WTC11 (cell line): ENCODE data around the gene SIN3B. TPM values are rescaled to one million over a fixed set of nuclear protein-coding genes. Genes with fewer than 3 reads are reported as not detected.
A peak's percentile ranks its signal among the peaks of the same experiment; 100 is the strongest.

Source experiments
- ATAC-seq: fragments of 200-7000 bp; cut with Tn5 transposase; 2 replicates; pipeline ENCODE4 v1.10.0; 2021; ENCODE audit warnings: mild to moderate bottlenecking, moderate library complexity
- CTCF ChIA-PET: fragments of 300-600 bp; sonication (Branson Sonifier 250); formaldehyde crosslinking; loops from one replicate; lab custom pipeline; 2021; ENCODE audit warnings: antibody characterized with exemption; lab: Charles Lee
- POLR2A ChIA-PET: fragments of 350-600 bp; sonication (Branson Sonifier 250); formaldehyde crosslinking; loops from one replicate; lab custom pipeline; 2021; ENCODE audit warnings: antibody characterized with exemption; lab: Charles Lee
- DNase-seq: peaks from one replicate; pipeline ENCODE4 v3.0.0; 2021; ENCODE audit warnings: low spot score
- H3K27ac Mint-ChIP-seq: 2 replicates; pipeline ENCODE4 v1.8.0; 2021; ENCODE audit warnings: mixed read lengths
- H3K27me3 Mint-ChIP-seq: 2 replicates; pipeline ENCODE4 v1.8.0; 2021; ENCODE audit warnings: low read depth, mild to moderate bottlenecking, moderate library complexity, mixed read lengths
- H3K36me3 Mint-ChIP-seq: 2 replicates; pipeline ENCODE4 v1.8.0; 2021; ENCODE audit warnings: mixed read lengths
- H3K4me1 Mint-ChIP-seq: 2 replicates; pipeline ENCODE4 v1.8.0; 2022; ENCODE audit warnings: mixed read lengths
- H3K4me3 Mint-ChIP-seq: 2 replicates; pipeline ENCODE4 v1.8.0; 2021; ENCODE audit warnings: mild to moderate bottlenecking, moderate library complexity, mixed read lengths
- H3K9me3 Mint-ChIP-seq: 2 replicates; pipeline ENCODE4 v1.8.0; 2021; ENCODE audit warnings: mixed read lengths
- AFF4 ChIP-seq: sonication (generic); formaldehyde crosslinking; IDR thresholded peaks from 2 replicates; pipeline ENCODE4 v1.8.1; 2023; ENCODE audit warnings: mild to moderate bottlenecking, missing genetic modification reagents, borderline replicate concordance
- FOXP1 ChIP-seq: sonication (generic); formaldehyde crosslinking; IDR thresholded peaks from 2 replicates; pipeline ENCODE4 v1.8.0; 2022; ENCODE audit warnings: missing genetic modification reagents, mild to moderate bottlenecking, moderate library complexity, borderline replicate concordance
- GTF2I ChIP-seq: fragments of 250-450 bp; sonication (Bioruptor Pico); conservative IDR thresholded peaks from 2 replicates; pipeline ENCODE4 v1.4.0; 2021; ENCODE audit warnings: mild to moderate bottlenecking
- MAX ChIP-seq: sonication (generic); formaldehyde crosslinking; IDR thresholded peaks from 2 replicates; pipeline ENCODE4 v1.8.0; 2022; ENCODE audit warnings: mild to moderate bottlenecking, missing genetic modification reagents
- MXD4 ChIP-seq: fragments of 250-450 bp; sonication (Bioruptor Pico); IDR thresholded peaks from 2 replicates; pipeline ENCODE4 v1.8.0; 2021; ENCODE audit warnings: mild to moderate bottlenecking, moderate library complexity, borderline replicate concordance
- MYBL2 ChIP-seq: sonication (generic); formaldehyde crosslinking; IDR thresholded peaks from 2 replicates; pipeline ENCODE4 v1.8.1; 2023; ENCODE audit warnings: mild to moderate bottlenecking, moderate library complexity, missing genetic modification reagents
- NFATC4 ChIP-seq: fragments of 250-450 bp; sonication (Bioruptor Pico); IDR thresholded peaks from 2 replicates; pipeline ENCODE4 v1.9.0; 2021; ENCODE audit warnings: mild to moderate bottlenecking
- NFE2L1 ChIP-seq: sonication (generic); formaldehyde crosslinking; IDR thresholded peaks from 2 replicates; pipeline ENCODE4 v1.8.1; 2023; ENCODE audit warnings: missing genetic modification reagents
- PRDM15 ChIP-seq: sonication (generic); formaldehyde crosslinking; IDR thresholded peaks from 2 replicates; pipeline ENCODE4 v1.8.0; 2022; ENCODE audit warnings: missing genetic modification reagents
- TCF7 ChIP-seq: sonication (generic); formaldehyde crosslinking; IDR thresholded peaks from 2 replicates; pipeline ENCODE4 v1.8.0; 2022; ENCODE audit warnings: mild to moderate bottlenecking, low read depth, missing genetic modification reagents, moderate library complexity
- TEAD1 ChIP-seq: sonication (generic); formaldehyde crosslinking; IDR thresholded peaks from 2 replicates; pipeline ENCODE4 v1.8.0; 2022; ENCODE audit warnings: mild to moderate bottlenecking, missing genetic modification reagents
- ZBTB21 ChIP-seq: sonication (generic); formaldehyde crosslinking; IDR thresholded peaks from 2 replicates; pipeline ENCODE4 v1.8.1; 2023; ENCODE audit warnings: mild to moderate bottlenecking, missing genetic modification reagents, borderline replicate concordance
- ZNF263 ChIP-seq: sonication (generic); formaldehyde crosslinking; IDR thresholded peaks from 2 replicates; pipeline ENCODE4 v1.8.1; 2022; ENCODE audit warnings: low read depth, mild to moderate bottlenecking, moderate library complexity, missing genetic modification reagents
- ZNF317 ChIP-seq: sonication (generic); formaldehyde crosslinking; IDR thresholded peaks from 2 replicates; pipeline ENCODE4 v1.8.1; 2023; ENCODE audit warnings: low read depth, mild to moderate bottlenecking, moderate library complexity, missing genetic modification reagents, borderline replicate concordance
- ZNF425 ChIP-seq: fragments of 250-450 bp; sonication (Bioruptor Pico); conservative IDR thresholded peaks from 2 replicates; pipeline ENCODE4 v1.9.0; 2021; ENCODE audit warnings: mild to moderate bottlenecking
- ZNF512 ChIP-seq: sonication (generic); formaldehyde crosslinking; IDR thresholded peaks from 2 replicates; pipeline ENCODE4 v1.8.1; 2022; ENCODE audit warnings: missing genetic modification reagents, borderline replicate concordance
- ZNF532 ChIP-seq: fragments of 250-450 bp; sonication (Bioruptor Pico); IDR thresholded peaks from 2 replicates; pipeline ENCODE4 v1.9.0; 2021; ENCODE audit warnings: mild to moderate bottlenecking, borderline replicate concordance
- total RNA-seq: library from RNA; stranded (reverse); gene quantifications from 3 replicates; pipeline ENCODE4 v1.2.3, GENCODE V29; 2021

The SIN3B gene
- total RNA-seq, 1 experiment from 2014 or later: 87.7 TPM

GRCh38 chr19:16875584-16876555, 46.7 kb downstream of the SIN3B start:
- H3K4me3 Mint-ChIP-seq: no peak overlapping the region
- peaks cover 13% of the 10 kb centered on the region for H3K9me3 Mint-ChIP-seq
- ATAC-seq (no peak), DNase-seq (no peak)
- no peaks in the 10 kb centered on the region for H3K4me1 Mint-ChIP-seq
- CTCF ChIA-PET: no interaction called here
- peaks cover 56% of the 10 kb centered on the region for H3K36me3 Mint-ChIP-seq
- POLR2A ChIA-PET: no interaction called here
- H3K27me3 Mint-ChIP-seq: no peaks in the 10 kb centered on the region; the same call in 1 of the 2 replicates
- peak overlapping the region; percentile 96 for H3K27ac Mint-ChIP-seq
- TF ChIP-seq FOXP1: no peak
- TF ChIP-seq ZNF425 (CRISPR knock-in tag): no peak
- no peak for TF ChIP-seq MYBL2 (CRISPR knock-in tag)
- TF ChIP-seq MAX (CRISPR knock-in tag): no peak
- no peak for TF ChIP-seq TEAD1 (CRISPR knock-in tag)
- TF ChIP-seq ZNF512 (CRISPR knock-in tag): no peak
- TF ChIP-seq MXD4 (CRISPR knock-in tag): no peak
- TF ChIP-seq NFE2L1: no peak
- no peak for TF ChIP-seq AFF4 (CRISPR knock-in tag)
- no peak for TF ChIP-seq GTF2I (CRISPR knock-in tag)
- no peak for TF ChIP-seq ZNF317
- no peak for TF ChIP-seq ZNF532 (CRISPR knock-in tag)
- TF ChIP-seq ZNF263 (CRISPR knock-in tag): no peak
- TF ChIP-seq PRDM15: no peak
- no peak for TF ChIP-seq TCF7 (CRISPR knock-in tag)
- TF ChIP-seq NFATC4: no peak
- no peak for TF ChIP-seq ZBTB21 (CRISPR knock-in tag)
